Loucy (cell line): ENCODE measurements around the gene SETD3.

Experiments used
- CTCF ChIP-seq: fragments of 200-600 bp; sonication (generic); conservative IDR thresholded peaks from 2 replicates; pipeline ENCODE4 v1.5.1; 2014; ENCODE audit warnings: mild to moderate bottlenecking, antibody characterized with exemption, low read length
- EZH2phosphoT487 ChIP-seq: fragments of 200-600 bp; IDR thresholded peaks from 2 replicates; pipeline ENCODE4 v1.6.1; 2018; ENCODE audit warnings: antibody characterized with exemption, mild to moderate bottlenecking, moderate library complexity, borderline replicate concordance

GRCh38 chr14:99410019-99410418, 70.6 kb downstream of the SETD3 start:
- TF ChIP-seq CTCF (no peak), EZH2phosphoT487 (no peak)
